K562 (cell line): ENCODE data around the gene ITSN1. TPM values are rescaled to one million over a fixed set of nuclear protein-coding genes. Genes with fewer than 3 reads are reported as not detected.

Experiments
- ATAC-seq: fragments of 200-7000 bp; cut with Tn5 transposase; 3 replicates; pipeline ENCODE4 v1.9.1; 2020; ENCODE audit warnings: moderate library complexity
- BruUV-seq: library from RNA; stranded (reverse); fragments of 400-500 nt; replicated peaks from 2 replicates; lab custom pipeline; 2021; lab: Mats Ljungman, UMichigan
- CTCF ChIA-PET: fragments of 300-600 bp; formaldehyde crosslinking; extraction: SDS; loops from one replicate; lab custom pipeline; 2021; ENCODE audit warnings: low intra/inter-chr PET ratio; lab: Yijun Ruan, JAX
- POLR2A ChIA-PET: fragments of 300-600, 350-650 bp; sonication (Branson Sonifier 250); formaldehyde crosslinking; extraction: SDS; loops from one replicate; lab custom pipeline; 2021; ENCODE audit warnings: antibody characterized with exemption, inconsistent platforms; lab: Yijun Ruan, JAX
- DNase-seq, 4 experiments: peaks; one replicate each; pipeline versions ENCODE4 v3.0.0 to v3.0.0-alpha.2; 2011 to 2018; ENCODE audit warnings: low spot score in 3 of 4, mixed read lengths in 3 of 4; ENCODE audit errors: extremely low read depth in 1 of 4
- FAIRE-seq: peaks from 2 replicates; lab custom pipeline; 2011; peaks lifted over from hg19 to GRCh38; lab: Jason Lieb, UNC
- H2AFZ ChIP-seq: 2 replicates; pipeline ENCODE4 v1.6.0; 2011; ENCODE audit warnings: low read depth, low read length, control low read depth, inconsistent platforms
- H3K27ac ChIP-seq: fragments of 200-600 bp; 3 replicates; pipeline ENCODE4 v1.8.0; 2011; ENCODE audit warnings: low read depth, mild to moderate bottlenecking, control low read depth, inconsistent platforms, low read length, moderate library complexity, mixed read lengths; ENCODE audit errors: extremely low read depth
- H3K27me3 ChIP-seq, 2 experiments: fragments of 300-600 bp in 1 of 2; 2 replicates in 1 of 2; 3 replicates in 1 of 2; pipeline versions ENCODE4 v1.6.0 to v1.8.0; 2011; ENCODE audit warnings: inconsistent platforms in 2 of 2, low read length in 2 of 2, mild to moderate bottlenecking in 1 of 2, mixed read lengths in 1 of 2, moderate library complexity in 1 of 2; ENCODE audit not compliant: control insufficient read depth in 2 of 2, insufficient read depth in 2 of 2
- H3K36me3 ChIP-seq: fragments of 300-600 bp; 3 replicates; pipeline ENCODE4 v1.8.0; 2011; ENCODE audit warnings: mild to moderate bottlenecking, low read length, inconsistent platforms; ENCODE audit not compliant: control insufficient read depth, insufficient read depth
- H3K4me1 ChIP-seq, 2 experiments: fragments of 200-600 bp in 1 of 2; replicated peaks in 1 of 2; 2 replicates in 1 of 2; 3 replicates in 1 of 2; pipeline versions ENCODE4 v1.5.1 to v1.8.0; 2011; ENCODE audit warnings: inconsistent platforms in 2 of 2, low read length in 2 of 2, mild to moderate bottlenecking in 1 of 2, mixed read lengths in 1 of 2, moderate library complexity in 1 of 2; ENCODE audit not compliant: control insufficient read depth in 2 of 2, insufficient read depth in 2 of 2
- H3K4me2 ChIP-seq: 2 replicates; pipeline ENCODE4 v1.6.1; 2011; ENCODE audit warnings: low read length, control low read depth, inconsistent platforms, mixed read lengths; ENCODE audit not compliant: insufficient read depth
- H3K4me3 ChIP-seq: fragments of 200-600 bp; sonication (generic), shearing (Covaris generic); 2 replicates; pipeline ENCODE4 v1.5.1; 2016; ENCODE audit warnings: control low read depth, inconsistent platforms
- H3K79me2 ChIP-seq: fragments of 200-600 bp; 3 replicates; pipeline ENCODE4 v1.8.0; 2011; ENCODE audit warnings: low read length, inconsistent platforms; ENCODE audit not compliant: control insufficient read depth, insufficient read depth
- H3K9ac ChIP-seq, 2 experiments: 2 replicates each; pipeline versions ENCODE4 v1.6.0 to v1.6.1; 2011; ENCODE audit warnings: low read depth in 2 of 2, low read length in 2 of 2, control low read depth in 1 of 2, inconsistent platforms in 1 of 2, mild to moderate bottlenecking in 1 of 2, mixed read lengths in 1 of 2; ENCODE audit not compliant: insufficient read depth in 1 of 2
- H3K9me1 ChIP-seq: one replicate; pipeline ENCODE4 v1.6.0; 2011; ENCODE audit warnings: inconsistent platforms, mild to moderate bottlenecking, low read length, moderate library complexity; ENCODE audit not compliant: control insufficient read depth, insufficient read depth
- H3K9me3 ChIP-seq: replicated peaks from 2 replicates; pipeline ENCODE4 v1.5.1; 2011; ENCODE audit warnings: low read depth, low read length, inconsistent platforms; ENCODE audit not compliant: control insufficient read depth, insufficient read depth
- H4K20me1 ChIP-seq: replicated peaks from 2 replicates; pipeline ENCODE4 v1.6.1; 2011; ENCODE audit warnings: low read length, inconsistent platforms, mixed read lengths; ENCODE audit not compliant: control insufficient read depth, insufficient read depth
- ATF7 ChIP-seq: fragments of 450-650 bp; IDR thresholded peaks from 2 replicates; pipeline ENCODE4 v1.7.1; 2014; ENCODE audit warnings: mild to moderate bottlenecking, moderate library complexity
- CBX5 ChIP-seq: IDR thresholded peaks from 2 replicates; pipeline ENCODE4 v1.6.1; 2014; ENCODE audit warnings: low read depth, borderline replicate concordance
- GABPB1 ChIP-seq: sonication (generic); formaldehyde crosslinking; IDR thresholded peaks from 2 replicates; pipeline ENCODE4 v1.8.0; 2022; ENCODE audit warnings: mild to moderate bottlenecking, missing genetic modification reagents
- IFI16 ChIP-seq: fragments of 250-450 bp; sonication (Bioruptor Pico); IDR thresholded peaks from 2 replicates; pipeline ENCODE4 v2.1.2; 2022; ENCODE audit warnings: mild to moderate bottlenecking, inconsistent platforms
- MEF2A ChIP-seq: IDR thresholded peaks from 2 replicates; pipeline ENCODE4 v1.6.1; 2011; ENCODE audit warnings: low read depth, mild to moderate bottlenecking, low read length, moderate library complexity; ENCODE audit not compliant: control insufficient read depth
- ZFP30 ChIP-seq: fragments of 250-450 bp; sonication (Bioruptor Pico); IDR thresholded peaks from 2 replicates; pipeline ENCODE4 v1.8.0; 2022; ENCODE audit warnings: moderate library complexity, mild to moderate bottlenecking, inconsistent platforms, borderline replicate concordance
- ZNF124 ChIP-seq: sonication (generic); formaldehyde crosslinking; IDR thresholded peaks from 2 replicates; pipeline ENCODE4 v1.8.1; 2022; ENCODE audit warnings: missing genetic modification reagents
- ZNF174 ChIP-seq: fragments of 250-450 bp; sonication (Bioruptor Pico); IDR thresholded peaks from 2 replicates; pipeline ENCODE4 v1.4.0; 2020; ENCODE audit warnings: mild to moderate bottlenecking
- WGBS: fragments of 100-300 bp; shearing (Covaris generic); methylation state at CpG from one replicate; pipeline ENCODE4 v1.1.6; 2016; ENCODE audit warnings: low coverage, mixed read lengths; ENCODE audit not compliant: insufficient coverage; ENCODE audit errors: missing lambda C conversion rate; 5-methylcytosine and 5-hydroxymethylcytosine counted together
- in situ Hi-C: fragments of 300-500 bp; cut with MboI; formaldehyde crosslinking; loops from 4 replicates; pipeline ENCODE4 v1.15.0; 2018; ENCODE audit warnings: inconsistent platforms, mixed read lengths
- intact Hi-C: fragments of 100-400 bp; cut with micrococcal nuclease; formaldehyde crosslinking; loops from 2 replicates; pipeline ENCODE4 v1.14.2; 2022
- polyA plus RNA-seq, 8 experiments: library from polyadenylated mRNA; depleted of rRNA in 4 of 8; stranded (reverse) in 5 of 8; unstranded in 3 of 8; fragments of >200 nt; fragmentation: Nextera tagmentation in 2 of 8; fragmentation: Illumina TruSeq in 1 of 8; extraction: Ambion mirVana in 2 of 8; extraction: Trizol in 1 of 8; gene quantifications; 2 replicates each; pipeline versions ENCODE4 v1.2.1 to v1.2.3, GENCODE V29; 2011 to 2014; ENCODE audit warnings: inconsistent platforms in 1 of 8, missing spikeins in 1 of 8
- total RNA-seq, 7 experiments: library from RNA; depleted of rRNA in 6 of 7; stranded (reverse); fragments of >200 nt in 6 of 7; fragmentation: Illumina TruSeq in 2 of 7; extraction: Trizol in 2 of 7; gene quantifications; 2 replicates each; pipeline versions ENCODE4 v1.2.1 to v1.2.3, GENCODE V29; 2011 to 2021; ENCODE audit warnings: low replicate concordance in 1 of 7
- TF ChIP-seq, protein P1 (sequence below): fragments of 250-450 bp; sonication (Bioruptor Pico); IDR thresholded peaks from 2 replicates; pipeline ENCODE4 v1.4.0; 2020; ENCODE audit warnings: borderline replicate concordance
- TF ChIP-seq, protein P2 (sequence below): sonication (generic); formaldehyde crosslinking; IDR thresholded peaks from 2 replicates; pipeline ENCODE4 v1.8.1; 2023; ENCODE audit warnings: mild to moderate bottlenecking, missing genetic modification reagents, moderate library complexity
- TF ChIP-seq, protein P3 (sequence below): fragments of 450-650 bp; IDR thresholded peaks from 2 replicates; pipeline ENCODE4 v1.6.1; 2017; ENCODE audit warnings: mild to moderate bottlenecking, moderate library complexity

The ITSN1 gene
- total and polyA plus RNA-seq, 9 of the 15 experiments (the other 6 are each of a cell fraction or from before 2014, with no cell fraction given) = 1.1 to 12.6 (median 4.8) TPM

DNA sequence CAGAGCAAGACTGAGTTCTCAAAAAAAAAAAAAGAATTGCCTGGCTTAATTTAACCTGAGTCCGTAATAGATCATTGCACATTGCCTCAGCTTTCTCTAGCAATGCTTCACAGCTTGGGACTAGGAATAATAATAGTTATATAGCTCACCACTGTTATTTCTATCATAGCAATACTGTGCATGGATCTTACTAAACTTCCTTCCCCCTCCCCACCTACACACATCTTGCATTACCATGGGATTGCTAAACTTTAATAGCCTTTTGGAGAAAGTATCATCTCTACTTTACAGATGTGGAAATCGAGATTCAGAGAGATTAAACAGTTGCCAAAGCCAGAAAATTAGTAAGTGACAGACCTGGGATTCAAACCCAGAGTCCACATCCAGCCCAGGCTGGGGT, 173.9 kb downstream of the ITSN1 start:
- in situ Hi-C loops (no loop called here), intact Hi-C loops (no loop called here)
- peaks cover 0 to 5% of the 10 kb centered on the region in 2 experiments; a peak in 3 of 5 replicates for H3K4me1 ChIP-seq
- CTCF ChIA-PET = no interaction called here
- 18% methylated on average over 2 of the region's 2 CpGs for WGBS
- DNase-seq (no peak), FAIRE-seq (no peak), ATAC-seq (no peak)
- H4K20me1 ChIP-seq = no peaks in the 10 kb centered on the region
- TF ChIP-seq ATF7 = no peak
- TF ChIP-seq, protein P1, sequence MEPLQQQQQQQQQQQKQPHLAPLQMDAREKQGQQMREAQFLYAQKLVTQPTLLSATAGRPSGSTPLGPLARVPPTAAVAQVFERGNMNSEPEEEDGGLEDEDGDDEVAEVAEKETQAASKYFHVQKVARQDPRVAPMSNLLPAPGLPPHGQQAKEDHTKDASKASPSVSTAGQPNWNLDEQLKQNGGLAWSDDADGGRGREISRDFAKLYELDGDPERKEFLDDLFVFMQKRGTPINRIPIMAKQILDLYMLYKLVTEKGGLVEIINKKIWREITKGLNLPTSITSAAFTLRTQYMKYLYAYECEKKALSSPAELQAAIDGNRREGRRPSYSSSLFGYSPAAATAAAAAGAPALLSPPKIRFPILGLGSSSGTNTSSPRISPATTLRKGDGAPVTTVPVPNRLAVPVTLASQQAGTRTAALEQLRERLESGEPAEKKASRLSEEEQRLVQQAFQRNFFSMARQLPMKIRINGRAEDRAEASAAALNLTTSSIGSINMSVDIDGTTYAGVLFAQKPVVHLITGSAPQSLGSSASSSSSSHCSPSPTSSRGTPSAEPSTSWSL (CRISPR knock-in tag) = no peak
- no peak for TF ChIP-seq ZNF174 (CRISPR knock-in tag)
- no peak for TF ChIP-seq CBX5
- TF ChIP-seq IFI16 (CRISPR knock-in tag) = no peak
- TF ChIP-seq ZNF124 (CRISPR knock-in tag) = no peak
- no peak for TF ChIP-seq MEF2A
- TF ChIP-seq GABPB1 (CRISPR knock-in tag) = no peak
- TF ChIP-seq, protein P2, sequence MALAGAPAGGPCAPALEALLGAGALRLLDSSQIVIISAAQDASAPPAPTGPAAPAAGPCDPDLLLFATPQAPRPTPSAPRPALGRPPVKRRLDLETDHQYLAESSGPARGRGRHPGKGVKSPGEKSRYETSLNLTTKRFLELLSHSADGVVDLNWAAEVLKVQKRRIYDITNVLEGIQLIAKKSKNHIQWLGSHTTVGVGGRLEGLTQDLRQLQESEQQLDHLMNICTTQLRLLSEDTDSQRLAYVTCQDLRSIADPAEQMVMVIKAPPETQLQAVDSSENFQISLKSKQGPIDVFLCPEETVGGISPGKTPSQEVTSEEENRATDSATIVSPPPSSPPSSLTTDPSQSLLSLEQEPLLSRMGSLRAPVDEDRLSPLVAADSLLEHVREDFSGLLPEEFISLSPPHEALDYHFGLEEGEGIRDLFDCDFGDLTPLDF (CRISPR knock-in tag) = no peak
- TF ChIP-seq ZFP30 (CRISPR knock-in tag) = no peak
- TF ChIP-seq, protein P3, sequence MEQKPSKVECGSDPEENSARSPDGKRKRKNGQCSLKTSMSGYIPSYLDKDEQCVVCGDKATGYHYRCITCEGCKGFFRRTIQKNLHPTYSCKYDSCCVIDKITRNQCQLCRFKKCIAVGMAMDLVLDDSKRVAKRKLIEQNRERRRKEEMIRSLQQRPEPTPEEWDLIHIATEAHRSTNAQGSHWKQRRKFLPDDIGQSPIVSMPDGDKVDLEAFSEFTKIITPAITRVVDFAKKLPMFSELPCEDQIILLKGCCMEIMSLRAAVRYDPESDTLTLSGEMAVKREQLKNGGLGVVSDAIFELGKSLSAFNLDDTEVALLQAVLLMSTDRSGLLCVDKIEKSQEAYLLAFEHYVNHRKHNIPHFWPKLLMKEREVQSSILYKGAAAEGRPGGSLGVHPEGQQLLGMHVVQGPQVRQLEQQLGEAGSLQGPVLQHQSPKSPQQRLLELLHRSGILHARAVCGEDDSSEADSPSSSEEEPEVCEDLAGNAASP = no peak
- no peaks in the 10 kb centered on the region for H3K9me1 ChIP-seq
- H3K9me3 ChIP-seq = no peaks in the 10 kb centered on the region
- no peak overlapping the region for H3K4me3 ChIP-seq
- POLR2A ChIA-PET = interaction anchor here (0.6 kb wide), 1 partner anchor 101 kb away, joined by 3 read pairs; no protein-coding TSS in a partner anchor
- BruUV-seq = no TSS peak
- peaks cover 0 to 3% of the 10 kb centered on the region in 2 experiments; a peak in 1 of 5 replicates for H3K27me3 ChIP-seq
- H3K9ac ChIP-seq = no peak overlapping the region
- no peaks in the 10 kb centered on the region for H3K36me3 ChIP-seq
- no peak overlapping the region for H2AFZ ChIP-seq
- H3K4me2 ChIP-seq = no peak overlapping the region
- H3K79me2 ChIP-seq = no peaks in the 10 kb centered on the region
- H3K27ac ChIP-seq = no peak overlapping the region
